Mesenchymal stem cell (in vitro differentiated cells and primary cell): ENCODE measurements around the gene YPEL5.

Experiments
- DNase-seq: peaks from one replicate; pipeline ENCODE4 v3.0.0-alpha.2; 2013
- H2AFZ ChIP-seq: one replicate; pipeline ENCODE4 v1.6.1; 2013; ENCODE audit warnings: low read depth, mild to moderate bottlenecking, control low read depth, inconsistent platforms, low read length, moderate library complexity
- H2AK5ac ChIP-seq: 2 replicates; pipeline ENCODE4 v1.6.1; 2013; ENCODE audit warnings: low read length, moderate library complexity, mild to moderate bottlenecking, inconsistent platforms; ENCODE audit not compliant: severe bottlenecking
- H2BK120ac ChIP-seq: one replicate; pipeline ENCODE4 v1.6.1; 2013; ENCODE audit warnings: low read depth, mild to moderate bottlenecking, inconsistent platforms, low read length, moderate library complexity
- H2BK12ac ChIP-seq, 2 experiments: one replicate each; pipeline ENCODE4 v1.6.1; 2013; ENCODE audit warnings: inconsistent platforms in 2 of 2, low read length in 2 of 2, mild to moderate bottlenecking in 2 of 2, moderate library complexity in 2 of 2, control low read depth in 1 of 2
- H2BK15ac ChIP-seq: one replicate; pipeline ENCODE4 v1.6.1; 2013; ENCODE audit warnings: mild to moderate bottlenecking, low read depth, inconsistent platforms; ENCODE audit not compliant: poor library complexity, severe bottlenecking
- H2BK5ac ChIP-seq: 2 replicates; pipeline ENCODE4 v1.6.1; 2013; ENCODE audit warnings: low read depth, mild to moderate bottlenecking, low read length, control low read depth, inconsistent platforms; ENCODE audit not compliant: poor library complexity, severe bottlenecking
- H3K14ac ChIP-seq, 2 experiments: one replicate each; pipeline ENCODE4 v1.6.1; 2013; ENCODE audit warnings: inconsistent platforms in 2 of 2, low read length in 2 of 2, control low read depth in 1 of 2, mild to moderate bottlenecking in 1 of 2, moderate library complexity in 1 of 2
- H3K18ac ChIP-seq, 2 experiments: one replicate each; pipeline ENCODE4 v1.6.1; 2013; ENCODE audit warnings: inconsistent platforms in 2 of 2, low read length in 2 of 2, control low read depth in 1 of 2, low read depth in 1 of 2, mild to moderate bottlenecking in 1 of 2
- H3K23ac ChIP-seq, 2 experiments: one replicate each; pipeline ENCODE4 v1.6.1; 2013; ENCODE audit warnings: inconsistent platforms in 2 of 2, low read length in 2 of 2, mild to moderate bottlenecking in 2 of 2, moderate library complexity in 2 of 2, control low read depth in 1 of 2
- H3K27ac ChIP-seq: 2 replicates; pipeline ENCODE4 v1.5.1; 2013; ENCODE audit warnings: mild to moderate bottlenecking, moderate library complexity, low read length, control low read depth, inconsistent platforms; ENCODE audit not compliant: poor library complexity, severe bottlenecking
- H3K27me3 ChIP-seq, 2 experiments: 2 replicates each; pipeline versions ENCODE4 v1.6.1 to v1.7.0; 2013; ENCODE audit warnings: low read length in 2 of 2, mild to moderate bottlenecking in 2 of 2, moderate library complexity in 2 of 2, control low read depth in 1 of 2, inconsistent platforms in 1 of 2; ENCODE audit not compliant: control insufficient read depth in 1 of 2, insufficient read depth in 1 of 2
- H3K36me3 ChIP-seq, 2 experiments: 2 replicates each; pipeline versions ENCODE4 v1.6.1 to v1.7.0; 2013; ENCODE audit warnings: low read length in 2 of 2, control low read depth in 1 of 2, inconsistent platforms in 1 of 2, low read depth in 1 of 2, mild to moderate bottlenecking in 1 of 2; ENCODE audit not compliant: insufficient read depth in 2 of 2, control insufficient read depth in 1 of 2
- H3K4ac ChIP-seq, 2 experiments: one replicate each; pipeline ENCODE4 v1.6.1; 2013; ENCODE audit warnings: inconsistent platforms in 2 of 2, low read length in 2 of 2, mild to moderate bottlenecking in 2 of 2, moderate library complexity in 2 of 2, control low read depth in 1 of 2, low read depth in 1 of 2
- H3K4me1 ChIP-seq: 2 replicates; pipeline ENCODE4 v1.6.1; 2013; ENCODE audit warnings: low read depth, low read length, control low read depth; ENCODE audit not compliant: control insufficient read depth, insufficient read depth
- H3K4me2 ChIP-seq: 2 replicates; pipeline ENCODE4 v1.6.1; 2013; ENCODE audit warnings: low read length, mild to moderate bottlenecking, inconsistent platforms; ENCODE audit not compliant: poor library complexity, severe bottlenecking
- H3K4me3 ChIP-seq, 2 experiments: 2 replicates each; pipeline versions ENCODE4 v1.5.1 to v1.7.0; 2013; ENCODE audit warnings: low read length in 2 of 2, mild to moderate bottlenecking in 2 of 2, control low read depth in 1 of 2, low read depth in 1 of 2; ENCODE audit not compliant: insufficient read depth in 1 of 2
- H3K79me1 ChIP-seq: replicated peaks from 2 replicates; pipeline ENCODE4 v1.6.1; 2013; ENCODE audit warnings: mild to moderate bottlenecking, control low read depth, low read length, inconsistent platforms; ENCODE audit not compliant: poor library complexity, severe bottlenecking
- H3K9ac ChIP-seq: 2 replicates; pipeline ENCODE4 v1.7.0; 2013; ENCODE audit warnings: mild to moderate bottlenecking, low read length, moderate library complexity
- H3K9me3 ChIP-seq: 2 replicates; pipeline ENCODE4 v1.7.0; 2013; ENCODE audit warnings: mild to moderate bottlenecking, low read length; ENCODE audit not compliant: control insufficient read depth
- H4K8ac ChIP-seq: one replicate; pipeline ENCODE4 v1.6.1; 2013; ENCODE audit warnings: inconsistent platforms, mild to moderate bottlenecking, low read length, moderate library complexity
- H4K91ac ChIP-seq: one replicate; pipeline ENCODE4 v1.6.1; 2013; ENCODE audit warnings: mild to moderate bottlenecking, low read length, inconsistent platforms
- WGBS: methylation state at CpG from one replicate; pipeline ENCODE4 v1.1.7; 2013; ENCODE audit warnings: mixed read lengths; 5-methylcytosine and 5-hydroxymethylcytosine counted together

YPEL5 gene

GRCh38 chr2:30193104-30193681 lies 46.4 kb downstream of the YPEL5 start:
- H4K8ac ChIP-seq = no peak overlapping the region
- H2AK5ac ChIP-seq = no peak overlapping the region
- H3K27ac ChIP-seq = no peak overlapping the region
- DNase-seq = peak; percentile 17
- peak overlapping the region in 1 of 2 experiments; percentile 35 for H3K23ac ChIP-seq
- peaks cover 6 to 26% of the 10 kb centered on the region in 2 experiments for H3K27me3 ChIP-seq
- H2BK15ac ChIP-seq = no peak overlapping the region
- H3K4me1 ChIP-seq = peaks cover 2% of the 10 kb centered on the region
- no peaks in the 10 kb centered on the region for H3K79me1 ChIP-seq
- peaks cover 2% of the 10 kb centered on the region for H3K9me3 ChIP-seq
- H3K4ac ChIP-seq = no peak overlapping the region
- H3K36me3 ChIP-seq = no peaks in the 10 kb centered on the region
- no peak overlapping the region for H2BK120ac ChIP-seq
- no peak overlapping the region for H2BK5ac ChIP-seq
- H2AFZ ChIP-seq = no peak overlapping the region
- H3K4me3 ChIP-seq = no peak overlapping the region
- no peak overlapping the region for H3K4me2 ChIP-seq
- no peak overlapping the region for H4K91ac ChIP-seq
- H3K14ac ChIP-seq = peak overlapping the region in 1 of 2 experiments; percentile 71
- 79% methylated on average over 12 of the region's 13 CpGs for WGBS
- H3K18ac ChIP-seq = no peak overlapping the region
- H3K9ac ChIP-seq = no peak overlapping the region
- no peak overlapping the region for H2BK12ac ChIP-seq

GRCh38 chr2:30194421-30194820 lies 47.6 kb downstream of the YPEL5 start:
- H2BK5ac ChIP-seq = no peak overlapping the region
- H3K23ac ChIP-seq = no peak overlapping the region
- no peak overlapping the region for H3K9ac ChIP-seq
- DNase-seq = no peak
- H3K4ac ChIP-seq = no peak overlapping the region
- no peaks in the 10 kb centered on the region for H3K36me3 ChIP-seq
- no peak overlapping the region for H4K8ac ChIP-seq
- no peak overlapping the region for H4K91ac ChIP-seq
- no peak overlapping the region for H3K14ac ChIP-seq
- H3K4me3 ChIP-seq = no peak overlapping the region
- no peak overlapping the region for H2BK15ac ChIP-seq
- H2AK5ac ChIP-seq = no peak overlapping the region
- no peak overlapping the region for H2BK12ac ChIP-seq
- H3K18ac ChIP-seq = no peak overlapping the region
- no peak overlapping the region for H3K4me2 ChIP-seq
- WGBS = 88% methylated on average over 7 of the region's 7 CpGs
- no peak overlapping the region for H2BK120ac ChIP-seq
- H3K79me1 ChIP-seq = no peaks in the 10 kb centered on the region
- no peaks in the 10 kb centered on the region for H3K9me3 ChIP-seq
- H3K27ac ChIP-seq = no peak overlapping the region
- H2AFZ ChIP-seq = no peak overlapping the region
- H3K27me3 ChIP-seq = peaks cover 6 to 22% of the 10 kb centered on the region in 2 experiments
- peaks cover 2% of the 10 kb centered on the region for H3K4me1 ChIP-seq

- no peak overlapping the region for H2BK5ac ChIP-seq
Observed at GRCh38 chr2:30195016-30195415, 48.2 kb downstream of the YPEL5 start.

GRCh38 chr2:30197570-30198192 lies 50.9 kb downstream of the YPEL5 start:
- Histone ChIP-seq H3K14ac (no peak overlapping the region), H3K36me3 (no peaks in the 10 kb centered on the region), H2AK5ac (no peak overlapping the region), H3K27me3 (peaks cover 6 to 17% of the 10 kb centered on the region in 2 experiments), H3K9me3 (no peaks in the 10 kb centered on the region), H3K9ac (no peak overlapping the region), H3K18ac (no peak overlapping the region), H2BK5ac (no peak overlapping the region), H3K79me1 (no peaks in the 10 kb centered on the region), H2BK15ac (no peak overlapping the region), H2BK120ac (no peak overlapping the region), H4K91ac (no peak overlapping the region), H3K23ac (no peak overlapping the region), H3K4me1 (peaks cover 2% of the 10 kb centered on the region), H3K4me3 (no peak overlapping the region), H3K4ac (no peak overlapping the region), H4K8ac (no peak overlapping the region), H2AFZ (no peak overlapping the region), H3K4me2 (no peak overlapping the region), H2BK12ac (no peak overlapping the region), H3K27ac (no peak overlapping the region)
- DNase-seq = no peak
- 85% methylated on average over 5 of the region's 6 CpGs for WGBS

More at GRCh38 chr2:30195016-30195415, 48.2 kb downstream of the YPEL5 start:
- no peak overlapping the region for H3K23ac ChIP-seq
- 73% methylated on average over 4 of the region's 4 CpGs for WGBS
- H3K14ac ChIP-seq = no peak overlapping the region
- H3K4me2 ChIP-seq = no peak overlapping the region
- H3K79me1 ChIP-seq = no peaks in the 10 kb centered on the region
- H2BK120ac ChIP-seq = no peak overlapping the region
- H2BK12ac ChIP-seq = no peak overlapping the region
- no peak overlapping the region for H3K4ac ChIP-seq
- no peak overlapping the region for H2AK5ac ChIP-seq
- H3K4me3 ChIP-seq = no peak overlapping the region
- no peak overlapping the region for H2BK15ac ChIP-seq
- no peak overlapping the region for H3K18ac ChIP-seq
- no peak overlapping the region for H4K8ac ChIP-seq
- peak overlapping the region; percentile 65 for H4K91ac ChIP-seq
- H2AFZ ChIP-seq = no peak overlapping the region
- H3K36me3 ChIP-seq = no peaks in the 10 kb centered on the region
- no peaks in the 10 kb centered on the region for H3K9me3 ChIP-seq
- H3K27me3 ChIP-seq = peaks cover 6 to 22% of the 10 kb centered on the region in 2 experiments
- H3K27ac ChIP-seq = no peak overlapping the region
- no peak overlapping the region for H3K9ac ChIP-seq
- peaks cover 2% of the 10 kb centered on the region for H3K4me1 ChIP-seq
- no peak for DNase-seq
